HEK293 (cell line): Measurements from ENCODE around the gene HLA-DMB.

Experiments used
- CTCF ChIA-PET: fragments of 350-600 bp; formaldehyde crosslinking; extraction: SDS; loops from one replicate; lab custom pipeline; 2021; ENCODE audit warnings: antibody characterized with exemption; lab: Yijun Ruan, JAX
- POLR2A ChIA-PET: fragments of 300-600 bp; formaldehyde crosslinking; extraction: SDS; loops from one replicate; lab custom pipeline; 2020; ENCODE audit warnings: antibody characterized with exemption, inconsistent platforms; lab: Yijun Ruan, JAX
- H3K27ac ChIP-seq: fragments of 200-500 bp; sonication (Bioruptor generic); 2 replicates; pipeline ENCODE4 v1.5.1; 2014; ENCODE audit warnings: low read depth, low read length, control low read depth, inconsistent platforms; ENCODE audit errors: extremely low read depth
- H3K36me3 ChIP-seq, 2 experiments: fragments of 200-500 bp in 1 of 2; sonication (Bioruptor generic) in 1 of 2; 1 replicate in 1 of 2; 2 replicates in 1 of 2; pipeline ENCODE4 v1.5.1; 2014 to 2017; ENCODE audit warnings: inconsistent platforms in 2 of 2, low read length in 2 of 2; ENCODE audit not compliant: control insufficient read depth in 2 of 2, insufficient read depth in 1 of 2
- H3K4me1 ChIP-seq: fragments of 200-500 bp; sonication (Bioruptor generic); 2 replicates; pipeline ENCODE4 v1.5.1; 2014; ENCODE audit warnings: mild to moderate bottlenecking, low read length, inconsistent platforms; ENCODE audit not compliant: control insufficient read depth, insufficient read depth
- H3K4me3 ChIP-seq: 2 replicates; pipeline ENCODE4 v1.5.1; 2011; ENCODE audit warnings: low read depth, mild to moderate bottlenecking, control low read depth, low read length, moderate library complexity
- H3K9me3 ChIP-seq: fragments of 200-500 bp; sonication (Bioruptor generic); 2 replicates; pipeline ENCODE4 v1.5.1; 2014; ENCODE audit warnings: low read depth, low read length, inconsistent platforms; ENCODE audit not compliant: control insufficient read depth, insufficient read depth
- GFI1B ChIP-seq: fragments of 450-650 bp; formaldehyde crosslinking; IDR thresholded peaks from 2 replicates; pipeline ENCODE4 v1.5.1; 2016; ENCODE audit warnings: missing biosample characterization, missing genetic modification characterization
- KLF17 ChIP-seq: fragments of 450-650 bp; formaldehyde crosslinking; IDR thresholded peaks from 2 replicates; pipeline ENCODE4 v1.5.1; 2016; ENCODE audit warnings: missing biosample characterization, missing genetic modification characterization
- ZBTB26 ChIP-seq: fragments of 450-650 bp; formaldehyde crosslinking; optimal IDR thresholded peaks from 2 replicates; pipeline ENCODE3; 2016; ENCODE audit warnings: missing biosample characterization, mild to moderate bottlenecking, missing genetic modification characterization
- ZBTB8A ChIP-seq: fragments of 450-650 bp; formaldehyde crosslinking; IDR thresholded peaks from 2 replicates; pipeline ENCODE4 v1.5.1; 2016; ENCODE audit warnings: missing biosample characterization, missing genetic modification characterization
- ZEB2 ChIP-seq: fragments of 450-650 bp; formaldehyde crosslinking; IDR thresholded peaks from 2 replicates; pipeline ENCODE4 v1.5.1; 2016; ENCODE audit warnings: missing biosample characterization, missing genetic modification characterization
- ZFP37 ChIP-seq: fragments of 450-650 bp; formaldehyde crosslinking; IDR thresholded peaks from 2 replicates; pipeline ENCODE4 v1.5.1; 2016; ENCODE audit warnings: missing biosample characterization, missing genetic modification characterization
- ZNF138 ChIP-seq: fragments of 450-650 bp; formaldehyde crosslinking; IDR thresholded peaks from 2 replicates; pipeline ENCODE4 v1.5.1; 2016; ENCODE audit warnings: missing biosample characterization, missing genetic modification characterization, borderline replicate concordance
- ZNF157 ChIP-seq: fragments of 450-650 bp; formaldehyde crosslinking; IDR thresholded peaks from 2 replicates; pipeline ENCODE4 v1.5.1; 2016; ENCODE audit warnings: missing biosample characterization, missing genetic modification characterization
- ZNF184 ChIP-seq: fragments of 450-650 bp; IDR thresholded peaks from 2 replicates; pipeline ENCODE4 v1.5.1; 2018; ENCODE audit warnings: missing biosample characterization, mild to moderate bottlenecking, missing genetic modification characterization
- ZNF2 ChIP-seq: fragments of 450-650 bp; formaldehyde crosslinking; IDR thresholded peaks from 2 replicates; pipeline ENCODE4 v1.5.1; 2016; ENCODE audit warnings: missing biosample characterization, missing genetic modification characterization
- ZNF24 ChIP-seq: fragments of 450-650 bp; formaldehyde crosslinking; IDR thresholded peaks from 2 replicates; pipeline ENCODE4 v1.5.1; 2016; ENCODE audit warnings: missing biosample characterization, missing genetic modification characterization
- ZNF354C ChIP-seq: fragments of 450-650 bp; formaldehyde crosslinking; IDR thresholded peaks from 2 replicates; pipeline ENCODE4 v1.5.1; 2016; ENCODE audit warnings: missing biosample characterization, missing genetic modification characterization, low read depth, borderline replicate concordance
- ZNF521 ChIP-seq: fragments of 450-650 bp; formaldehyde crosslinking; IDR thresholded peaks from 2 replicates; pipeline ENCODE4 v1.5.1; 2017; ENCODE audit warnings: missing biosample characterization, mild to moderate bottlenecking, missing genetic modification characterization
- ZNF544 ChIP-seq: fragments of 450-650 bp; formaldehyde crosslinking; IDR thresholded peaks from 2 replicates; pipeline ENCODE4 v1.5.0; 2017; ENCODE audit warnings: missing biosample characterization, missing genetic modification characterization
- ZNF664 ChIP-seq: fragments of 450-650 bp; formaldehyde crosslinking; IDR thresholded peaks from 2 replicates; pipeline ENCODE4 v1.5.1; 2016; ENCODE audit warnings: missing biosample characterization, missing genetic modification characterization
- ZNF704 ChIP-seq: fragments of 450-650 bp; formaldehyde crosslinking; IDR thresholded peaks from 2 replicates; pipeline ENCODE4 v1.5.1; 2016; ENCODE audit warnings: missing biosample characterization, missing genetic modification characterization
- TF ChIP-seq, protein P1 (sequence below): fragments of 450-650 bp; formaldehyde crosslinking; IDR thresholded peaks from 2 replicates; pipeline ENCODE4 v1.5.1; 2017; ENCODE audit warnings: missing biosample characterization, missing genetic modification characterization
- TF ChIP-seq, protein P2 (sequence below): fragments of 450-650 bp; formaldehyde crosslinking; IDR thresholded peaks from 2 replicates; pipeline ENCODE4 v1.5.1; 2016; ENCODE audit warnings: missing biosample characterization, missing genetic modification characterization

Gene HLA-DMB

GRCh38 chr6:32936239-32937152 lies 4.3 kb downstream of the HLA-DMB start:
- Histone ChIP-seq H3K4me1 (no peaks in the 10 kb centered on the region), H3K9me3 (no peaks in the 10 kb centered on the region), H3K27ac (no peak overlapping the region), H3K4me3 (no peak overlapping the region), H3K36me3 (no peaks in the 10 kb centered on the region)
- POLR2A ChIA-PET: interaction anchor here (1.5 to 2.1 kb wide), 3 partner anchors 35 to 46 kb away, joined by 4 to 6 read pairs (median 5); no protein-coding TSS in a partner anchor
- CTCF ChIA-PET: interaction anchor here (0.6 to 10.3 kb wide), 8 partner anchors 7 to 75 kb away, joined by 3 to 250 read pairs (median 38); partner anchors contain the start of gene HLA-DMA
- no peak for TF ChIP-seq ZNF138 (tag by site-specific recombination)
- no peak for TF ChIP-seq ZNF354C (tag by site-specific recombination)
- no peak for TF ChIP-seq ZNF184 (tag by site-specific recombination)
- TF ChIP-seq, protein P1, sequence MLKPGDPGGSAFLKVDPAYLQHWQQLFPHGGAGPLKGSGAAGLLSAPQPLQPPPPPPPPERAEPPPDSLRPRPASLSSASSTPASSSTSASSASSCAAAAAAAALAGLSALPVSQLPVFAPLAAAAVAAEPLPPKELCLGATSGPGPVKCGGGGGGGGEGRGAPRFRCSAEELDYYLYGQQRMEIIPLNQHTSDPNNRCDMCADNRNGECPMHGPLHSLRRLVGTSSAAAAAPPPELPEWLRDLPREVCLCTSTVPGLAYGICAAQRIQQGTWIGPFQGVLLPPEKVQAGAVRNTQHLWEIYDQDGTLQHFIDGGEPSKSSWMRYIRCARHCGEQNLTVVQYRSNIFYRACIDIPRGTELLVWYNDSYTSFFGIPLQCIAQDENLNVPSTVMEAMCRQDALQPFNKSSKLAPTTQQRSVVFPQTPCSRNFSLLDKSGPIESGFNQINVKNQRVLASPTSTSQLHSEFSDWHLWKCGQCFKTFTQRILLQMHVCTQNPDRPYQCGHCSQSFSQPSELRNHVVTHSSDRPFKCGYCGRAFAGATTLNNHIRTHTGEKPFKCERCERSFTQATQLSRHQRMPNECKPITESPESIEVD (tag by site-specific recombination): no peak
- TF ChIP-seq ZNF2: no peak
- TF ChIP-seq ZNF664: no peak
- TF ChIP-seq, protein P2, sequence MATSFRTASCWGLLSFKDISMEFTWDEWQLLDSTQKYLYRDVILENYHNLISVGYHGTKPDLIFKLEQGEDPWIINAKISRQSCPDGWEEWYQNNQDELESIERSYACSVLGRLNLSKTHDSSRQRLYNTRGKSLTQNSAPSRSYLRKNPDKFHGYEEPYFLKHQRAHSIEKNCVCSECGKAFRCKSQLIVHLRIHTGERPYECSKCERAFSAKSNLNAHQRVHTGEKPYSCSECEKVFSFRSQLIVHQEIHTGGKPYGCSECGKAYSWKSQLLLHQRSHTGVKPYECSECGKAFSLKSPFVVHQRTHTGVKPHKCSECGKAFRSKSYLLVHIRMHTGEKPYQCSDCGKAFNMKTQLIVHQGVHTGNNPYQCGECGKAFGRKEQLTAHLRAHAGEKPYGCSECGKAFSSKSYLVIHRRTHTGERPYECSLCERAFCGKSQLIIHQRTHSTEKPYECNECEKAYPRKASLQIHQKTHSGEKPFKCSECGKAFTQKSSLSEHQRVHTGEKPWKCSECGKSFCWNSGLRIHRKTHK (tag by site-specific recombination): no peak
- TF ChIP-seq GFI1B (tag by site-specific recombination): no peak

DNA sequence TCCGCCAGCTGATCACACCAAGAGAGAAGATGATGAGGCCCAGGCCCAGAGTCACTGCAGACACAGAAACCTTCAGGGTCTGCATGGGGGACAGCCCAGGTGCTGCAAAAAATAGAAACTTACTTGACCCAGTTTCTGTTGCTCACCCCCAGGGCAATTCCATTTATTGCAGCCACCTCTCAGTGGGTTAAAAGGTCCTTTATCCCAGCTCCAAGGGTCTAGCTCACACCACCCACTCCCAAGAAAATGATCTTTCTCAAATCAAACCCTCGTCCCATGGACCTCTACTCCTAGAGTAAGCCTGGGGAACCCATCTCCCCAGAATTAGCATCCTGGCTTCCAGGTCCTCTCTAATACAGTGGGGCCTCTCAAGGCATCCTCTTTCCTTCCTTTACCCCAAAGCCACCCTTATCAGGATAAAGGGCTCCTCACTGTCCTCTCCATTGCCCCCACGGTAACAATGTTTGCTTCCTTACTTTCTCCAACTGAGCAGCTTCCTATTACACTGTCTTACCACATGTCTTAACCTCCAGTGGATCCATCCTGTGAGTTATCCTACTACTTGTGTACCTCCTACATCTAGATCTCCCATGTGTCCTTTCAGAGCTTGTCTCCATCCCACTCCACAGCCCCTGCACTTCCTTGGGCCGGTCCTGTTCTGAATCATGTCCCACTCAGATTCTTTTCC lies 5.1 kb downstream of the HLA-DMB start:
- Histone ChIP-seq H3K4me3 (no peak overlapping the region), H3K4me1 (no peaks in the 10 kb centered on the region)
- TF ChIP-seq ZFP37 (tag by site-specific recombination) (no peak), ZNF544 (no peak), ZNF157 (tag by site-specific recombination) (no peak), ZBTB8A (tag by site-specific recombination) (no peak), ZNF24 (tag by site-specific recombination) (no peak), ZNF521 (no peak), KLF17 (tag by site-specific recombination) (no peak), GFI1B (tag by site-specific recombination) (no peak), ZNF704 (tag by site-specific recombination) (no peak), ZEB2 (tag by site-specific recombination) (no peak), ZBTB26 (no peak)
- TF ChIP-seq, all 188 proteins: peak for 0
- Histone ChIP-seq H3K36me3 (no peaks in the 10 kb centered on the region), H3K9me3 (no peaks in the 10 kb centered on the region), H3K27ac (no peak overlapping the region)
- POLR2A ChIA-PET: interaction anchor here (1.5 to 2.1 kb wide), 3 partner anchors 36 to 47 kb away, joined by 4 to 6 read pairs (median 5); no protein-coding TSS in a partner anchor
- CTCF ChIA-PET: interaction anchor here (0.6 to 10.3 kb wide), 9 partner anchors 8 to 74 kb away, joined by 3 to 250 read pairs (median 8); partner anchors contain the start of gene HLA-DMA
